ENCODE measurements around the gene IGIP.

IGIP gene

GRCh38 chr5:140169410-140169809, 43.7 kb downstream of the IGIP start:
- Histone ChIP-seq H4K91ac (ENCODE audit: low read depth, low read length, poor library complexity) (no peak overlapping the region), H3K4me2 (ENCODE audit: insufficient read depth, low read length, poor library complexity, severe bottlenecking) (no peak overlapping the region), H4K8ac (ENCODE audit: low read depth, low read length) (no peak overlapping the region), H2BK12ac (ENCODE audit: low read length) (no peak overlapping the region), H3K9ac (ENCODE audit: low read depth, low read length, poor library complexity) (no peak overlapping the region), H3K18ac (ENCODE audit: low read length) (no peak overlapping the region), H3K36me3 (replicated peaks in 1 of 2; ENCODE audit: control insufficient read depth in 2 of 2, insufficient read depth in 2 of 2, low read length in 2 of 2) (no peaks in the 10 kb centered on the region), H3K23ac (ENCODE audit: low read depth, low read length, poor library complexity) (no peak overlapping the region), H3K9me3 (replicated peaks in 1 of 2; ENCODE audit: control insufficient read depth in 2 of 2, insufficient read depth in 1 of 2, low read depth in 1 of 2, low read length in 2 of 2) (no peaks in the 10 kb centered on the region), H3K14ac (ENCODE audit: low read length) (no peak overlapping the region), H2BK5ac (ENCODE audit: low read length) (no peak overlapping the region), H3K4ac (ENCODE audit: low read length) (no peak overlapping the region), H3K4me1 (ENCODE audit: control insufficient read depth in 2 of 2, insufficient read depth in 1 of 2, low read depth in 1 of 2, low read length in 2 of 2) (peaks cover under 1% of the 10 kb centered on the region in 2 donors), H3K79me1 (ENCODE audit: low read depth, low read length) (no peaks in the 10 kb centered on the region), H2BK120ac (ENCODE audit: low read depth, low read length) (no peak overlapping the region), H2AFZ (ENCODE audit: low read length) (no peak overlapping the region), H3K27me3 (ENCODE audit: control insufficient read depth in 3 of 3, insufficient read depth in 3 of 3, low read depth in 1 of 3, low read length in 3 of 3) (peaks cover 0 to 13% (median 3%) of the 10 kb centered on the region in 3 experiments), H3K27ac (replicated peaks; ENCODE audit: low read length) (no peak overlapping the region), H2BK15ac (ENCODE audit: low read length) (no peak overlapping the region), H3K4me3 (ENCODE audit: low read length in 2 of 2) (no peak overlapping the region), H2AK5ac (ENCODE audit: low read depth, low read length) (no peak overlapping the region)
- no CpG with 5 or more reads among the region's 1 CpG for WGBS, 2 donors (ENCODE audit: extremely low coverage in 2 of 2, insufficient read length in 2 of 2, insufficient replicate concordance in 1 of 2)
- no peak for DNase-seq (ENCODE audit: low spot score)

- Histone ChIP-seq H3K18ac (ENCODE audit: low read length) (no peak overlapping the region), H3K23ac (ENCODE audit: low read depth, low read length, poor library complexity) (no peak overlapping the region), H4K8ac (ENCODE audit: low read depth, low read length) (no peak overlapping the region), H3K14ac (ENCODE audit: low read length) (no peak overlapping the region), H2AFZ (ENCODE audit: low read length) (no peak overlapping the region), H3K4ac (ENCODE audit: low read length) (no peak overlapping the region), H3K27me3 (ENCODE audit: control insufficient read depth in 3 of 3, insufficient read depth in 3 of 3, low read depth in 1 of 3, low read length in 3 of 3) (no peaks in the 10 kb centered on the region), H3K4me1 (ENCODE audit: control insufficient read depth in 2 of 2, insufficient read depth in 1 of 2, low read depth in 1 of 2, low read length in 2 of 2) (peaks cover 8 to 11% of the 10 kb centered on the region in 2 donors), H2BK120ac (ENCODE audit: low read depth, low read length) (no peak overlapping the region), H4K91ac (ENCODE audit: low read depth, low read length, poor library complexity) (no peak overlapping the region), H3K36me3 (replicated peaks in 1 of 2; ENCODE audit: control insufficient read depth in 2 of 2, insufficient read depth in 2 of 2, low read length in 2 of 2) (no peaks in the 10 kb centered on the region), H2BK15ac (ENCODE audit: low read length) (no peak overlapping the region), H2AK5ac (ENCODE audit: low read depth, low read length) (no peak overlapping the region), H3K27ac (replicated peaks; ENCODE audit: low read length) (no peak overlapping the region), H3K79me1 (ENCODE audit: low read depth, low read length) (no peaks in the 10 kb centered on the region), H3K4me2 (ENCODE audit: insufficient read depth, low read length, poor library complexity, severe bottlenecking) (no peak overlapping the region), H2BK5ac (ENCODE audit: low read length) (no peak overlapping the region), H3K9ac (ENCODE audit: low read depth, low read length, poor library complexity) (no peak overlapping the region), H3K9me3 (replicated peaks in 1 of 2; ENCODE audit: control insufficient read depth in 2 of 2, insufficient read depth in 1 of 2, low read depth in 1 of 2, low read length in 2 of 2) (no peaks in the 10 kb centered on the region), H2BK12ac (ENCODE audit: low read length) (no peak overlapping the region), H3K4me3 (ENCODE audit: low read length in 2 of 2) (no peak overlapping the region)
- DNase-seq (ENCODE audit: low spot score), result no peak
- no CpG with 5 or more reads among the region's 2 CpGs for WGBS, 2 donors (ENCODE audit: extremely low coverage in 2 of 2, insufficient read length in 2 of 2, insufficient replicate concordance in 1 of 2)
These were observed 46.7 kb downstream of the IGIP start for GRCh38 chr5:140172483-140172882.

GRCh38 chr5:140174014-140174413, 48.3 kb downstream of the IGIP start:
- no peak overlapping the region for H2BK12ac ChIP-seq (ENCODE audit: low read length)
- H3K14ac ChIP-seq (ENCODE audit: low read length), result no peak overlapping the region
- no peak overlapping the region for H3K18ac ChIP-seq (ENCODE audit: low read length)
- H3K9ac ChIP-seq (ENCODE audit: low read depth, low read length, poor library complexity), result no peak overlapping the region
- H4K8ac ChIP-seq (ENCODE audit: low read depth, low read length), result no peak overlapping the region
- no peaks in the 10 kb centered on the region for H3K79me1 ChIP-seq (ENCODE audit: low read depth, low read length)
- peaks cover 8 to 11% of the 10 kb centered on the region in 2 donors for H3K4me1 ChIP-seq (ENCODE audit: control insufficient read depth in 2 of 2, insufficient read depth in 1 of 2, low read depth in 1 of 2, low read length in 2 of 2)
- no peak overlapping the region for H2BK5ac ChIP-seq (ENCODE audit: low read length)
- no peak overlapping the region for H2AFZ ChIP-seq (ENCODE audit: low read length)
- no peak overlapping the region for H2BK15ac ChIP-seq (ENCODE audit: low read length)
- no peak overlapping the region for H3K27ac ChIP-seq (replicated peaks; ENCODE audit: low read length)
- WGBS, 2 donors (ENCODE audit: extremely low coverage in 2 of 2, insufficient read length in 2 of 2, insufficient replicate concordance in 1 of 2), result no CpG with 5 or more reads among the region's 2 CpGs
- no peaks in the 10 kb centered on the region for H3K36me3 ChIP-seq (replicated peaks in 1 of 2; ENCODE audit: control insufficient read depth in 2 of 2, insufficient read depth in 2 of 2, low read length in 2 of 2)
- DNase-seq (ENCODE audit: low spot score), result no peak
- no peak overlapping the region for H2AK5ac ChIP-seq (ENCODE audit: low read depth, low read length)
- no peak overlapping the region for H2BK120ac ChIP-seq (ENCODE audit: low read depth, low read length)
- H4K91ac ChIP-seq (ENCODE audit: low read depth, low read length, poor library complexity), result no peak overlapping the region
- no peak overlapping the region for H3K23ac ChIP-seq (ENCODE audit: low read depth, low read length, poor library complexity)
- no peak overlapping the region for H3K4me3 ChIP-seq (ENCODE audit: low read length in 2 of 2)
- no peak overlapping the region for H3K4me2 ChIP-seq (ENCODE audit: insufficient read depth, low read length, poor library complexity, severe bottlenecking)
- H3K27me3 ChIP-seq (ENCODE audit: control insufficient read depth in 3 of 3, insufficient read depth in 3 of 3, low read depth in 1 of 3, low read length in 3 of 3), result no peaks in the 10 kb centered on the region
- no peaks in the 10 kb centered on the region for H3K9me3 ChIP-seq (replicated peaks in 1 of 2; ENCODE audit: control insufficient read depth in 2 of 2, insufficient read depth in 1 of 2, low read depth in 1 of 2, low read length in 2 of 2)
- H3K4ac ChIP-seq (ENCODE audit: low read length), result no peak overlapping the region

- Histone ChIP-seq H3K4me2 (ENCODE audit: insufficient read depth, low read length, poor library complexity, severe bottlenecking) (peak within 1 kb of the TSS; percentile 96), H2BK5ac (ENCODE audit: low read length) (peak within 1 kb of the TSS; percentile 90), H3K27ac (replicated peaks; ENCODE audit: low read length) (peak within 1 kb of the TSS; percentile 86), H3K4me1 (ENCODE audit: control insufficient read depth in 2 of 2, insufficient read depth in 1 of 2, low read depth in 1 of 2, low read length in 2 of 2) (peaks cover 8 to 11% of the 10 kb centered on the region in 2 donors), H2BK12ac (ENCODE audit: low read length) (peak within 1 kb of the TSS; percentile 81), H3K18ac (ENCODE audit: low read length) (peak within 1 kb of the TSS; percentile 97), H4K91ac (ENCODE audit: low read depth, low read length, poor library complexity) (no peak within 1 kb of the TSS), H3K27me3 (ENCODE audit: control insufficient read depth in 3 of 3, insufficient read depth in 3 of 3, low read depth in 1 of 3, low read length in 3 of 3) (no peaks in the 10 kb centered on the region), H2AFZ (ENCODE audit: low read length) (peak within 1 kb of the TSS; percentile 93), H3K4me3 (ENCODE audit: low read length in 2 of 2) (peak within 1 kb of the TSS; percentile 91 to 99), H3K23ac (ENCODE audit: low read depth, low read length, poor library complexity) (peak within 1 kb of the TSS; percentile 67), H3K9me3 (replicated peaks in 1 of 2; ENCODE audit: control insufficient read depth in 2 of 2, insufficient read depth in 1 of 2, low read depth in 1 of 2, low read length in 2 of 2) (no peaks in the 10 kb centered on the region), H3K36me3 (replicated peaks in 1 of 2; ENCODE audit: control insufficient read depth in 2 of 2, insufficient read depth in 2 of 2, low read length in 2 of 2) (no peaks in the 10 kb centered on the region), H3K9ac (ENCODE audit: low read depth, low read length, poor library complexity) (peak within 1 kb of the TSS; percentile 79), H3K79me1 (ENCODE audit: low read depth, low read length) (no peaks in the 10 kb centered on the region), H3K14ac (ENCODE audit: low read length) (peak within 1 kb of the TSS; percentile 75), H4K8ac (ENCODE audit: low read depth, low read length) (peak within 1 kb of the TSS; percentile 96), H2BK120ac (ENCODE audit: low read depth, low read length) (peak within 1 kb of the TSS; percentile 38), H3K4ac (ENCODE audit: low read length) (no peak within 1 kb of the TSS), H2BK15ac (ENCODE audit: low read length) (peak within 1 kb of the TSS; percentile 97), H2AK5ac (ENCODE audit: low read depth, low read length) (peak within 1 kb of the TSS; percentile 71)
- no CpG with 5 or more reads among the region's 61 CpGs for WGBS, 2 donors (ENCODE audit: extremely low coverage in 2 of 2, insufficient read length in 2 of 2, insufficient replicate concordance in 1 of 2)
- DNase-seq (ENCODE audit: low spot score), result peak; percentile 95
These were observed 49.0 kb downstream of the IGIP start, which contains the start of gene CYSTM1 for GRCh38 chr5:140174465-140175366. CYSTM1 (plus strand) TSS chr5:140175188; CDS start chr5:140194466, 19,278 bp downstream.
